Endothelial cell of umbilical vein (primary cell): ENCODE data around the gene ETV3L. TPM values are rescaled to one million over a fixed set of nuclear protein-coding genes. Genes with fewer than 3 reads are reported as not detected.

Experiments used
- BruUV-seq: library from RNA; stranded (reverse); fragments of 400-500 nt; replicated peaks from 2 replicates; lab custom pipeline; 2021; lab: Mats Ljungman, UMichigan
- CTCF ChIA-PET: fragments of 300-600, 350-600 bp; sonication (Branson Sonifier 250); formaldehyde crosslinking; loops from one replicate; lab custom pipeline; 2021; ENCODE audit warnings: antibody characterized with exemption, inconsistent platforms; lab: Charles Lee
- POLR2A ChIA-PET: fragments of 300-600, 350-600 bp; sonication (Branson Sonifier 250); formaldehyde crosslinking; loops from one replicate; lab custom pipeline; 2021; ENCODE audit warnings: antibody characterized with exemption, inconsistent platforms; lab: Charles Lee
- DNase-seq: peaks from one replicate; pipeline ENCODE4 v3.0.0-alpha.2; 2011; ENCODE audit warnings: low read depth, low spot score
- FAIRE-seq: peaks from 2 replicates; lab custom pipeline; 2011; peaks lifted over from hg19 to GRCh38; lab: Jason Lieb, UNC
- H2AFZ ChIP-seq: 2 replicates; pipeline ENCODE4 v1.6.0; 2012; ENCODE audit warnings: low read depth, low read length, control low read depth, inconsistent platforms
- H3K27ac ChIP-seq: 2 replicates; pipeline ENCODE4 v1.5.1; 2011; ENCODE audit warnings: low read depth, mild to moderate bottlenecking, control low read depth, low read length, moderate library complexity; ENCODE audit not compliant: insufficient read depth
- H3K27me3 ChIP-seq, 2 experiments: 2 replicates each; pipeline versions ENCODE4 v1.6.0 to v1.6.1; 2011; ENCODE audit warnings: low read length in 2 of 2, mixed read lengths in 1 of 2; ENCODE audit not compliant: control insufficient read depth in 2 of 2, insufficient read depth in 2 of 2
- H3K36me3 ChIP-seq, 2 experiments: 2 replicates in 1 of 2; 3 replicates in 1 of 2; pipeline ENCODE4 v1.5.1; 2011; ENCODE audit warnings: low read length in 2 of 2, mild to moderate bottlenecking in 1 of 2, moderate library complexity in 1 of 2; ENCODE audit not compliant: control insufficient read depth in 2 of 2, insufficient read depth in 2 of 2; ENCODE audit errors: extremely low read depth in 1 of 2
- H3K4me1 ChIP-seq: 3 replicates; pipeline ENCODE4 v1.5.1; 2011; ENCODE audit warnings: mild to moderate bottlenecking, low read length; ENCODE audit not compliant: control insufficient read depth, insufficient read depth; ENCODE audit errors: extremely low read depth
- H3K4me2 ChIP-seq: 2 replicates; pipeline ENCODE4 v1.6.1; 2011; ENCODE audit warnings: low read length, control low read depth, mixed read lengths; ENCODE audit not compliant: insufficient read depth
- H3K4me3 ChIP-seq, 3 experiments: fragments of 200-600 bp in 1 of 3; sonication (generic), shearing (Covaris generic) in 1 of 3; replicated peaks in 1 of 3; 2 replicates each; pipeline ENCODE4 v1.5.1; 2011 to 2016; ENCODE audit warnings: control low read depth in 3 of 3, low read length in 3 of 3, mild to moderate bottlenecking in 2 of 3, inconsistent platforms in 1 of 3, low read depth in 1 of 3, moderate library complexity in 1 of 3; ENCODE audit not compliant: insufficient read depth in 1 of 3
- H3K79me2 ChIP-seq: 2 replicates; pipeline ENCODE4 v1.6.0; 2012; ENCODE audit warnings: low read length, inconsistent platforms; ENCODE audit not compliant: control insufficient read depth, insufficient read depth
- H3K9ac ChIP-seq: replicated peaks from 2 replicates; pipeline ENCODE3; 2011; ENCODE audit warnings: low read length, control low read depth; ENCODE audit not compliant: insufficient read depth; ENCODE audit errors: extremely low read depth
- H3K9me1 ChIP-seq: replicated peaks from 3 replicates; pipeline ENCODE4 v1.6.0; 2011; ENCODE audit warnings: mild to moderate bottlenecking, low read length; ENCODE audit not compliant: control insufficient read depth, insufficient read depth; ENCODE audit errors: extremely low read depth
- H3K9me3 ChIP-seq: replicated peaks from 2 replicates; pipeline ENCODE4 v1.5.1; 2012; ENCODE audit warnings: low read length, inconsistent platforms; ENCODE audit not compliant: control insufficient read depth, insufficient read depth
- H4K20me1 ChIP-seq: replicated peaks from 2 replicates; pipeline ENCODE3; 2011; ENCODE audit warnings: mild to moderate bottlenecking, low read length; ENCODE audit not compliant: control insufficient read depth, insufficient read depth; ENCODE audit errors: extremely low read depth
- EZH2 ChIP-seq: IDR thresholded peaks from 2 replicates; pipeline ENCODE4 v1.6.1; 2012; ENCODE audit warnings: borderline replicate concordance, low read depth, mild to moderate bottlenecking, moderate library complexity, low read length, inconsistent platforms; ENCODE audit not compliant: severe bottlenecking
- FOS ChIP-seq: IDR thresholded peaks from 2 replicates; pipeline ENCODE4 v1.6.1; 2011; ENCODE audit warnings: mild to moderate bottlenecking, low read length, moderate library complexity, borderline replicate concordance; ENCODE audit not compliant: insufficient read depth
- GATA2 ChIP-seq: IDR thresholded peaks from 2 replicates; pipeline ENCODE4 v1.7.0; 2011; ENCODE audit warnings: low read depth, mild to moderate bottlenecking, moderate library complexity, mixed read lengths, low read length; ENCODE audit not compliant: insufficient read length, insufficient read depth
- JUN ChIP-seq: IDR thresholded peaks from 2 replicates; pipeline ENCODE4 v1.6.1; 2011; ENCODE audit warnings: borderline replicate concordance, low read depth; ENCODE audit not compliant: insufficient read length, insufficient read depth
- MYC ChIP-seq: IDR thresholded peaks from one replicate; pipeline ENCODE4 v1.6.1; 2011; ENCODE audit warnings: mild to moderate bottlenecking, low read depth, low read length
- POLR2A ChIP-seq: IDR thresholded peaks from 2 replicates; pipeline ENCODE4 v1.6.1; 2012; ENCODE audit warnings: low read depth, mild to moderate bottlenecking, control low read depth, low read length
- POLR2AphosphoS5 ChIP-seq: IDR thresholded peaks from 2 replicates; pipeline ENCODE4 v1.6.1; 2012; ENCODE audit warnings: low read depth, mild to moderate bottlenecking, control low read depth, low read length, moderate library complexity; ENCODE audit not compliant: insufficient read depth
- dilution Hi-C: fragments of 300-500 bp; cut with MboI; formaldehyde crosslinking; loops from one replicate; pipeline ENCODE4 v1.15.0; 2019; ENCODE audit warnings: low sequenced_read_pairs; ENCODE audit not compliant: extremely low pct_ligation_motif_present
- intact Hi-C: fragments of 100-400 bp; cut with micrococcal nuclease; formaldehyde crosslinking; loops from one replicate; pipeline ENCODE4 v1.10.0; 2022
- polyA plus RNA-seq, 4 experiments: library from polyadenylated mRNA; depleted of rRNA in 3 of 4; stranded (reverse) in 3 of 4; unstranded in 1 of 4; fragments of >200 nt; gene quantifications; 2 replicates each; pipeline versions ENCODE4 v1.2.1 to v1.2.3, GENCODE V29; 2011 to 2012; ENCODE audit warnings: missing spikeins in 1 of 4
- total RNA-seq: library from RNA; stranded (reverse); gene quantifications from 2 replicates; pipeline ENCODE4 v1.2.3, GENCODE V29; 2021
- TF ChIP-seq, protein P1 (sequence below): IDR thresholded peaks from 2 replicates; pipeline ENCODE4 v1.6.1; 2011; ENCODE audit not compliant: insufficient read depth, insufficient read length
- TF ChIP-seq, protein P2 (sequence below), 2 donors: IDR thresholded peaks; 1 replicate in 1 of 2; 2 replicates in 1 of 2; pipeline ENCODE4 v1.5.1; 2011; ENCODE audit warnings: low read length in 2 of 2, mild to moderate bottlenecking in 2 of 2, moderate library complexity in 2 of 2, control low read depth in 1 of 2, inconsistent platforms in 1 of 2, low read depth in 1 of 2; ENCODE audit not compliant: insufficient read depth in 1 of 2; ENCODE audit errors: extremely low read depth in 1 of 2

ETV3L gene
- total and polyA plus RNA-seq, 2 donors (not counting 3 experiments of a cell fraction or from before 2014, with no cell fraction given), result not detected

DNA sequence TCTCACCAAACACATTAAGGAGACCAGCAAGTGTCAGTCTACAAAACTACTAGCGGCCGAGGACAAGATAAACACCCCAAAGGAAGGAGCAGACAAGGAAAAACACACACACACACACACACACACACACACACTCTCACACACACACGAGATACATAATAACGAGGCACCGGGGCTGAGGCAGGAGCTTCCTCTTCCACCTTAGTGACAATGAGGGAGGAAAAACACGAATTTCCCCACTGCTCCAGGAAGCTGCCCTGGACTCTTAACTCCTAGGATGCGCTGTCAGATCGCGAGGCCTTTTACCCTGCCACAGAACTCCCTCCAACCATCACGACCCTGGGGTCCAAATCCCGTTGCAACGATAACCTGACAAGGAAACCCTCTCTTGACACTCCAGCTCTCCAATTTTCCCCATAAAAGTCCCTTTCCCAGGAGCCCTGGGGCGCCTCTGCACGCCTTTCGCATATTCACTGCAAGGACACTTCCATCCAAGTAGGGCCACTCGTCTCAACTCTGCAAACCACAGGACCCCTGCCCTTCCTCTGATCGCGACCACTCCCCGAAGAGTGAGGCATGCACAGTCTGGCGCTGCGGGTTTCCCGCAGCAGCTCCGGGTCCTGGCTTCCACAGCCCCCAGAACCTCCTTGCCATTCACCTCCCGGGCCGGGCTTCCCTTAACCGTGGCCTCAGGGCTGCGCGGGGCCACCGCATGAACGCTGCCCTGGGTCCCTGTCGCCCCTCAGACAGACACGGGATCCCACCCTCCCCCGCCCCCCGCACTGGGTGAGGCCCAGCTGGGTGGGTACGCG, 38.0 kb upstream of the ETV3L start:
- TF ChIP-seq POLR2A, result no peak
- no peak for TF ChIP-seq FOS
- TF ChIP-seq MYC, result no peak
- TF ChIP-seq POLR2AphosphoS5, result no peak
- no peak for TF ChIP-seq JUN
- TF ChIP-seq, protein P1, sequence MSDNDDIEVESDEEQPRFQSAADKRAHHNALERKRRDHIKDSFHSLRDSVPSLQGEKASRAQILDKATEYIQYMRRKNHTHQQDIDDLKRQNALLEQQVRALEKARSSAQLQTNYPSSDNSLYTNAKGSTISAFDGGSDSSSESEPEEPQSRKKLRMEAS, result no peak
- TF ChIP-seq, protein P2, sequence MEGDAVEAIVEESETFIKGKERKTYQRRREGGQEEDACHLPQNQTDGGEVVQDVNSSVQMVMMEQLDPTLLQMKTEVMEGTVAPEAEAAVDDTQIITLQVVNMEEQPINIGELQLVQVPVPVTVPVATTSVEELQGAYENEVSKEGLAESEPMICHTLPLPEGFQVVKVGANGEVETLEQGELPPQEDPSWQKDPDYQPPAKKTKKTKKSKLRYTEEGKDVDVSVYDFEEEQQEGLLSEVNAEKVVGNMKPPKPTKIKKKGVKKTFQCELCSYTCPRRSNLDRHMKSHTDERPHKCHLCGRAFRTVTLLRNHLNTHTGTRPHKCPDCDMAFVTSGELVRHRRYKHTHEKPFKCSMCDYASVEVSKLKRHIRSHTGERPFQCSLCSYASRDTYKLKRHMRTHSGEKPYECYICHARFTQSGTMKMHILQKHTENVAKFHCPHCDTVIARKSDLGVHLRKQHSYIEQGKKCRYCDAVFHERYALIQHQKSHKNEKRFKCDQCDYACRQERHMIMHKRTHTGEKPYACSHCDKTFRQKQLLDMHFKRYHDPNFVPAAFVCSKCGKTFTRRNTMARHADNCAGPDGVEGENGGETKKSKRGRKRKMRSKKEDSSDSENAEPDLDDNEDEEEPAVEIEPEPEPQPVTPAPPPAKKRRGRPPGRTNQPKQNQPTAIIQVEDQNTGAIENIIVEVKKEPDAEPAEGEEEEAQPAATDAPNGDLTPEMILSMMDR (IDR thresholded peaks at IDR 0.05; ENCODE audit: extremely low read depth in 1 of 2, insufficient read depth in 1 of 2, low read depth in 1 of 2, low read length in 2 of 2), result no peak
- no peak for TF ChIP-seq EZH2
- no peak for TF ChIP-seq GATA2
- Histone ChIP-seq H3K4me2 (peak overlapping the region; percentile 91), H3K4me3 (peak overlapping the region; percentile 92 to 99 (median 96)), H3K27ac (peak overlapping the region; percentile 84), H3K4me1 (peaks cover 21% of the 10 kb centered on the region), H3K9ac (peak overlapping the region; percentile 94), H3K9me3 (no peaks in the 10 kb centered on the region), H3K79me2 (peaks cover 30% of the 10 kb centered on the region), H3K9me1 (no peaks in the 10 kb centered on the region), H4K20me1 (peaks cover 6% of the 10 kb centered on the region), H3K36me3 (peaks cover 16 to 27% of the 10 kb centered on the region in 2 experiments), H3K27me3 (no peaks in the 10 kb centered on the region), H2AFZ (peak overlapping the region; percentile 36)
- dilution Hi-C loops (no loop called here), intact Hi-C loops (loop anchor here (1.0 kb wide), 2 partner anchors 18 to 47 kb away; no protein-coding TSS in a partner anchor)
- DNase-seq (peak; percentile 32), FAIRE-seq (peak; percentile 63)
- BruUV-seq, result no TSS peak
- ChIA-PET POLR2A (interaction anchor here (2.2 kb wide), 1 partner anchor 17 kb away, joined by 7 read pairs; no protein-coding TSS in a partner anchor), CTCF (interaction anchor here (1.1 to 7.3 kb wide), 5 partner anchors 16 to 189 kb away, joined by 3 to 96 read pairs (median 4); no protein-coding TSS in a partner anchor)
